GM19240 (cell line): ENCODE results near the gene SH3RF1.

Experiments
- DNase-seq: peaks from one replicate; pipeline ENCODE4 v3.0.0; 2011; ENCODE audit warnings: low spot score; ENCODE audit not compliant: insufficient read length

Gene SH3RF1

DNA sequence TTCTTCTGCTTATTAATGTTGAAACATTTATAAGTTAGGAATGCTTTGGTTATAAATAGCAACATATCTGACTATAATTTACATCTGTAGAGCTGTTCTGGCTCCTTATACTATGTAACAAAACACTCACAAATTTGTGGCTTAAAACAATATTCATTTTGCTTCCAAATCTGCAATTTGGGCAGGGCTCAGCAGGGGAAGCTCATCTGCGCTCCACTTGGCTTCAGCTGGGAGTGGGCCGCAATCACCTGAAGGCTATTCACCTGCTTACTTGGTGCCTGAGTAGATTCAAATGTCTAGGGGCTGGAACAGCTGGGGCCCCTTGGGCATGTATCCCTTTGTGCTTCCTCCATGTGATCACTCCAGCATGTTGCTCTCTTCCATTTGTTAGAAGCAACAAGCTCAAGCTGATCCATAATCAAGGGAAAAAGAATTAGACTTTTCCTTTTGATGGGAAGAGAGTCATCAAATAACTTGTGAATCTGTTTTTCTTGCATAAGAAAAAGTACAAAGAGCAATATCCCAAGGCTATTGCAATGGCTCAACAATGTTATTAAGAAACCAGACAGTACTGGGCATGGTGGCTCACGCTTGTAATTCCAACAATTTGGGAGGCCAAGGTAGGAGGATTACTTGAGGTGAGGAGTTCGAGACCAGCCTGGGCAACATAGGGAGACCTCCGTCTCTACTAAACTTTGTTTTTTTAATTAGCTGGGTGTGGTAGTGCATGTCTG, 225.9 kb downstream of the SH3RF1 start:
- no peak for DNase-seq
